ENCODE results near the gene SAMD11.
A peak's percentile ranks its signal among the peaks of the same experiment; 100 is the strongest.
"Not testable (repeated sequence)": the region's sequence is repeated elsewhere in the genome, so short reads cannot be mapped to it uniquely, and the experiment has no call there.

Gene SAMD11

GRCh38 chr1:978069-978834, 54.5 kb downstream of the SAMD11 start:
- no peak for DNase-seq

- no peak for DNase-seq
Observed at GRCh38 chr1:978835-979743, 55.4 kb downstream of the SAMD11 start.

GRCh38 chr1:979744-980072, 56.0 kb downstream of the SAMD11 start:
- no peak for DNase-seq

GRCh38 chr1:980137-980571, 56.4 kb downstream of the SAMD11 start:
- no peak for DNase-seq

- no peak for DNase-seq
Observed at GRCh38 chr1:980602-981395, 57.1 kb downstream of the SAMD11 start.

GRCh38 chr1:981491-981954, 57.8 kb downstream of the SAMD11 start:
- DNase-seq, result no peak

GRCh38 chr1:981955-982558, 58.3 kb downstream of the SAMD11 start, which contains the start of gene PERM1:
Gene PERM1 (minus strand): TSS chr1:982093. CDS start chr1:981029, 1,064 bp downstream.
- no peak for DNase-seq

- DNase-seq, result no peak
Observed at GRCh38 chr1:982765-983436, 59.2 kb downstream of the SAMD11 start.

GRCh38 chr1:983798-984475, 60.2 kb downstream of the SAMD11 start:
- peak; percentile 23 to 28 for DNase-seq

- no peak for DNase-seq
Observed at GRCh38 chr1:984476-984814, 60.7 kb downstream of the SAMD11 start.

- no peak for DNase-seq
Observed at GRCh38 chr1:985126-985525, 61.4 kb downstream of the SAMD11 start.

GRCh38 chr1:988061-988460, 64.3 kb downstream of the SAMD11 start:
- not testable (repeated sequence) for DNase-seq

GRCh38 chr1:991275-991674, 67.6 kb downstream of the SAMD11 start:
- DNase-seq, result not testable (repeated sequence)

GRCh38 chr1:991895-992294, 68.2 kb downstream of the SAMD11 start:
- no peak for DNase-seq

GRCh38 chr1:992362-992761, 68.6 kb downstream of the SAMD11 start:
- no peak for DNase-seq

- no peak for DNase-seq
Observed at GRCh38 chr1:993379-993995, 69.8 kb downstream of the SAMD11 start.
